ENCODE data around the gene ADGRF5.

GRCh38 chr6:46882645-46883044 is 39.1 kb downstream of the ADGRF5 start:
- TF ChIP-seq, protein P1, sequence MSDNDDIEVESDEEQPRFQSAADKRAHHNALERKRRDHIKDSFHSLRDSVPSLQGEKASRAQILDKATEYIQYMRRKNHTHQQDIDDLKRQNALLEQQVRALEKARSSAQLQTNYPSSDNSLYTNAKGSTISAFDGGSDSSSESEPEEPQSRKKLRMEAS (IDR thresholded peaks at IDR 0.05) = no peak
- no peak for TF ChIP-seq TAF1 (IDR thresholded peaks at IDR 0.05; ENCODE audit: low read depth)
- TF ChIP-seq CEBPB (IDR thresholded peaks at IDR 0.05) = no peak
- no peak for TF ChIP-seq YY1 (IDR thresholded peaks at IDR 0.05; ENCODE audit: low read depth)
- TF ChIP-seq FOXM1 (IDR thresholded peaks at IDR 0.05; ENCODE audit: borderline replicate concordance, low read depth) = no peak
- TF ChIP-seq, protein P2, sequence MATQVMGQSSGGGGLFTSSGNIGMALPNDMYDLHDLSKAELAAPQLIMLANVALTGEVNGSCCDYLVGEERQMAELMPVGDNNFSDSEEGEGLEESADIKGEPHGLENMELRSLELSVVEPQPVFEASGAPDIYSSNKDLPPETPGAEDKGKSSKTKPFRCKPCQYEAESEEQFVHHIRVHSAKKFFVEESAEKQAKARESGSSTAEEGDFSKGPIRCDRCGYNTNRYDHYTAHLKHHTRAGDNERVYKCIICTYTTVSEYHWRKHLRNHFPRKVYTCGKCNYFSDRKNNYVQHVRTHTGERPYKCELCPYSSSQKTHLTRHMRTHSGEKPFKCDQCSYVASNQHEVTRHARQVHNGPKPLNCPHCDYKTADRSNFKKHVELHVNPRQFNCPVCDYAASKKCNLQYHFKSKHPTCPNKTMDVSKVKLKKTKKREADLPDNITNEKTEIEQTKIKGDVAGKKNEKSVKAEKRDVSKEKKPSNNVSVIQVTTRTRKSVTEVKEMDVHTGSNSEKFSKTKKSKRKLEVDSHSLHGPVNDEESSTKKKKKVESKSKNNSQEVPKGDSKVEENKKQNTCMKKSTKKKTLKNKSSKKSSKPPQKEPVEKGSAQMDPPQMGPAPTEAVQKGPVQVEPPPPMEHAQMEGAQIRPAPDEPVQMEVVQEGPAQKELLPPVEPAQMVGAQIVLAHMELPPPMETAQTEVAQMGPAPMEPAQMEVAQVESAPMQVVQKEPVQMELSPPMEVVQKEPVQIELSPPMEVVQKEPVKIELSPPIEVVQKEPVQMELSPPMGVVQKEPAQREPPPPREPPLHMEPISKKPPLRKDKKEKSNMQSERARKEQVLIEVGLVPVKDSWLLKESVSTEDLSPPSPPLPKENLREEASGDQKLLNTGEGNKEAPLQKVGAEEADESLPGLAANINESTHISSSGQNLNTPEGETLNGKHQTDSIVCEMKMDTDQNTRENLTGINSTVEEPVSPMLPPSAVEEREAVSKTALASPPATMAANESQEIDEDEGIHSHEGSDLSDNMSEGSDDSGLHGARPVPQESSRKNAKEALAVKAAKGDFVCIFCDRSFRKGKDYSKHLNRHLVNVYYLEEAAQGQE (IDR thresholded peaks at IDR 0.05; ENCODE audit: low read depth) = no peak
- TF ChIP-seq RAD21 (IDR thresholded peaks at IDR 0.05; ENCODE audit: low read depth) = no peak
- TF ChIP-seq EP300 (IDR thresholded peaks at IDR 0.05; ENCODE audit: borderline replicate concordance) = no peak
- TF ChIP-seq, protein P3, sequence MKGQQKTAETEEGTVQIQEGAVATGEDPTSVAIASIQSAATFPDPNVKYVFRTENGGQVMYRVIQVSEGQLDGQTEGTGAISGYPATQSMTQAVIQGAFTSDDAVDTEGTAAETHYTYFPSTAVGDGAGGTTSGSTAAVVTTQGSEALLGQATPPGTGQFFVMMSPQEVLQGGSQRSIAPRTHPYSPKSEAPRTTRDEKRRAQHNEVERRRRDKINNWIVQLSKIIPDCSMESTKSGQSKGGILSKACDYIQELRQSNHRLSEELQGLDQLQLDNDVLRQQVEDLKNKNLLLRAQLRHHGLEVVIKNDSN (IDR thresholded peaks at IDR 0.05) = no peak
- TF ChIP-seq TCF12 (IDR thresholded peaks at IDR 0.05; ENCODE audit: low read depth) = no peak
- no peak for TF ChIP-seq EGR1 (IDR thresholded peaks at IDR 0.05)
- no peak for TF ChIP-seq CREB1 (IDR thresholded peaks at IDR 0.05; ENCODE audit: low read depth)

Measured in Ishikawa (cell line).